Measurements from ENCODE around the gene YWHAE.
"Not testable (repeated sequence)": the region's sequence is repeated elsewhere in the genome, so short reads cannot be mapped to it uniquely, and the experiment has no call there.

YWHAE gene

DNA sequence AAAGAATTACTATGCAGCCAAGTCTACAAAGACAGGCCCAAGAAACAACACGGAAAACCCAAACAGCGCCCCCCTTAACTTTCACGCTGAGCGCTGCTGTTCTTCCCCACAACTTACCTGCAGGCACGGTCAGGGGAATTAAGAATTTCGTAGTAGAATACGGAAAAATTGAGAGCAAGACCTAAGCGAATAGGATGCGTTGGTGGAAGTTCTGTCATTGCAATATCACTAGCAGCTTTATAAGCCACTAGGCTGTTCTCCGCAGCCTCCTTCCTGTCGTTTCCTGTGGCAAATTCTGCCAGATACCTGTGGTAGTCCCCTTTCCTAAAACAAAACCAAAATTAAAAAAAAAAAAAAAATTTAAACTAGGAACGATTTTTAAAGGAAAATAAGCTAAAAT is 39.0 kb downstream of the YWHAE start:
- peaks cover 17% of the 10 kb centered on the region for H3F3A ChIP-seq (ENCODE audit: insufficient read depth)
- H3K9me2 ChIP-seq (replicated peaks; ENCODE audit: insufficient read depth, low read length) = no peaks in the 10 kb centered on the region
- no peak overlapping the region for H3K9ac ChIP-seq (ENCODE audit: low read length)
- no peaks in the 10 kb centered on the region for H3K9me3 ChIP-seq (ENCODE audit: insufficient read depth, low read length)
- H3K27ac ChIP-seq (ENCODE audit: low read depth, low read length) = no peak overlapping the region
- peaks cover 33% of the 10 kb centered on the region for H4K20me1 ChIP-seq (ENCODE audit: low read depth, low read length)
- H3K4me3 ChIP-seq (ENCODE audit: insufficient read depth, low read length, poor library complexity, severe bottlenecking) = no peak overlapping the region
- peaks cover 43% of the 10 kb centered on the region for H3K36me3 ChIP-seq (ENCODE audit: low read length)
- TF ChIP-seq EZH2phosphoT487 (conservative IDR thresholded peaks at IDR 0.05; ENCODE audit: low read length) = no peak
- TF ChIP-seq, protein P1, sequence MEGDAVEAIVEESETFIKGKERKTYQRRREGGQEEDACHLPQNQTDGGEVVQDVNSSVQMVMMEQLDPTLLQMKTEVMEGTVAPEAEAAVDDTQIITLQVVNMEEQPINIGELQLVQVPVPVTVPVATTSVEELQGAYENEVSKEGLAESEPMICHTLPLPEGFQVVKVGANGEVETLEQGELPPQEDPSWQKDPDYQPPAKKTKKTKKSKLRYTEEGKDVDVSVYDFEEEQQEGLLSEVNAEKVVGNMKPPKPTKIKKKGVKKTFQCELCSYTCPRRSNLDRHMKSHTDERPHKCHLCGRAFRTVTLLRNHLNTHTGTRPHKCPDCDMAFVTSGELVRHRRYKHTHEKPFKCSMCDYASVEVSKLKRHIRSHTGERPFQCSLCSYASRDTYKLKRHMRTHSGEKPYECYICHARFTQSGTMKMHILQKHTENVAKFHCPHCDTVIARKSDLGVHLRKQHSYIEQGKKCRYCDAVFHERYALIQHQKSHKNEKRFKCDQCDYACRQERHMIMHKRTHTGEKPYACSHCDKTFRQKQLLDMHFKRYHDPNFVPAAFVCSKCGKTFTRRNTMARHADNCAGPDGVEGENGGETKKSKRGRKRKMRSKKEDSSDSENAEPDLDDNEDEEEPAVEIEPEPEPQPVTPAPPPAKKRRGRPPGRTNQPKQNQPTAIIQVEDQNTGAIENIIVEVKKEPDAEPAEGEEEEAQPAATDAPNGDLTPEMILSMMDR (IDR thresholded peaks at IDR 0.05; ENCODE audit: insufficient read depth, low read length, poor library complexity, severe bottlenecking) = no peak
- no peak overlapping the region for H3K4me2 ChIP-seq (ENCODE audit: low read depth, low read length, poor library complexity, severe bottlenecking)
- no peaks in the 10 kb centered on the region for H3K27me3 ChIP-seq (ENCODE audit: low read length)
- peaks cover 89% of the 10 kb centered on the region for H3K79me2 ChIP-seq (ENCODE audit: insufficient read depth, low read length)
- H2AFZ ChIP-seq (ENCODE audit: low read depth, low read length, severe bottlenecking) = no peak overlapping the region

DNA sequence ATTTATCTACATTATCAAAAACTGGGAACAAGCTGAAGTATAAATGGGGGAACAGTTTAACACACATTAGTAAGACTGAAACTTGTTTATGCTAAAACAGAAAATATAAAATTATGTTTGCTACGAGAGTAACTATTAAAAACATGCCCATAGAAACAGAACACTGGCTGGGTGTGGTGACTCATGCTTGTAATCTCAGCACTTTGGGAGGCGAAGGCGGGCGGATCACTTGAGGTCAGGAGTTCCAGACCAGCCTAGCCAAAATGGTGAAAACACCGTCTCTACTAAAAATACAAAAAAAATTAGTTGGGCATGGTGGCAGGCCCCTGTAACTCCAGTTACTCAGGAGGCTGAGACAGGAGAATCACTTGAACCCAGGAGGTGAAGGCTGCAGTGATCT is 39.7 kb downstream of the YWHAE start:
- H3K27ac ChIP-seq (ENCODE audit: low read depth, low read length); H3K4me3 ChIP-seq (ENCODE audit: insufficient read depth, low read length, poor library complexity, severe bottlenecking); H3K9me3 ChIP-seq (ENCODE audit: insufficient read depth, low read length); H3K4me2 ChIP-seq (ENCODE audit: low read depth, low read length, poor library complexity, severe bottlenecking); H3K9ac ChIP-seq (ENCODE audit: low read length); H2AFZ ChIP-seq (ENCODE audit: low read depth, low read length, severe bottlenecking); H3K9me2 ChIP-seq (replicated peaks; ENCODE audit: insufficient read depth, low read length); H3K27me3 ChIP-seq (ENCODE audit: low read length): not testable (repeated sequence)
- peaks cover 33% of the 10 kb centered on the region for H4K20me1 ChIP-seq (ENCODE audit: low read depth, low read length)
- peaks cover 14% of the 10 kb centered on the region for H3F3A ChIP-seq (ENCODE audit: insufficient read depth)
- peaks cover 83% of the 10 kb centered on the region for H3K79me2 ChIP-seq (ENCODE audit: insufficient read depth, low read length)
- H3K36me3 ChIP-seq (ENCODE audit: low read length) = peaks cover 43% of the 10 kb centered on the region

DNA sequence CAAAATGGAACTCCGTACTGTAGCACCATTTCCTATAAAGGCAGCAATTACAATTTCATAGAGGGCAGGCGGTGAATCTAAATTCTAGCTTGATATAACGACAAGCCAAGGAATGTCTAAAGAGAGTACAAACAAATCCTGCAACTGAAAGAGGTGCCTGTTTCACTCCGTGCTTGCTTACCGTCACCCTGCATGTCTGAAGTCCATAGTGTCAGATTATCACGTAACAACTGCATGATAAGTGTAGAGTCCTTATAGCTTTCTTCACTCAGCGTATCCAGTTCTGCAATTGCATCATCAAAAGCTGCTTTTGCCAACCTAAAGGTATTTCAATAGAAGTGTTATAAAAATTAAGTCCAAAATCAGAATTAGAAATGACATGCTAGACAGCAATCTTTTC is 46.0 kb downstream of the YWHAE start:
- no peak overlapping the region for H3K4me3 ChIP-seq (ENCODE audit: insufficient read depth, low read length, poor library complexity, severe bottlenecking)
- no peaks in the 10 kb centered on the region for H3K9me3 ChIP-seq (ENCODE audit: insufficient read depth, low read length)
- H3K79me2 ChIP-seq (ENCODE audit: insufficient read depth, low read length) = peaks cover 67% of the 10 kb centered on the region
- no peak overlapping the region for H3K9ac ChIP-seq (ENCODE audit: low read length)
- TF ChIP-seq EZH2phosphoT487 (conservative IDR thresholded peaks at IDR 0.05; ENCODE audit: low read length) = no peak
- TF ChIP-seq, protein P1 (IDR thresholded peaks at IDR 0.05; ENCODE audit: insufficient read depth, low read length, poor library complexity, severe bottlenecking) = no peak
- H3K4me2 ChIP-seq (ENCODE audit: low read depth, low read length, poor library complexity, severe bottlenecking) = no peak overlapping the region
- H3K36me3 ChIP-seq (ENCODE audit: low read length) = peaks cover 16% of the 10 kb centered on the region
- H3F3A ChIP-seq (ENCODE audit: insufficient read depth) = no peaks in the 10 kb centered on the region
- no peak overlapping the region for H3K27ac ChIP-seq (ENCODE audit: low read depth, low read length)
- H2AFZ ChIP-seq (ENCODE audit: low read depth, low read length, severe bottlenecking) = no peak overlapping the region
- no peaks in the 10 kb centered on the region; the same call in 1 of the 2 replicates for H4K20me1 ChIP-seq (ENCODE audit: low read depth, low read length)
- H3K27me3 ChIP-seq (ENCODE audit: low read length) = no peaks in the 10 kb centered on the region
- H3K9me2 ChIP-seq (replicated peaks; ENCODE audit: insufficient read depth, low read length) = no peaks in the 10 kb centered on the region

DNA sequence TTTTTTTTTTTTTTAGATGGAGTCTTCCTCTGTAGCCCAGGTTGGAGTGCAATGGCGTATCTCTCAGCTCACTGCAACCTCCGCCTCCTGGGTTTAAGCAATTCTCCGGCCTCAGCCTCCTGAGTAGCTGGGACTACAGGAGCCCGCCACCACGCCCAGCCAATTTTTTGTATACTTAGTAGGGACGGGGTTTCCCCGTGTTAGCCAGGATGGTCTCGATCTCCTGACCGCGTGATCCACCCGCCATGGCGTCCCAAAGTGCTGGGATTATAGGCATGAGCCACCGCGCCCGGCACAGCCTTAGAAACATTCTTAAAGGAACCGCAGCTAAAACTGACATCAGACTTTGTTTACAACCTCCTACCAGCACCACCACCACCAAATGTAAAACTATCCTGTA is 47.5 kb downstream of the YWHAE start:
- not testable (repeated sequence) for H3K4me3 ChIP-seq (ENCODE audit: insufficient read depth, low read length, poor library complexity, severe bottlenecking); H4K20me1 ChIP-seq (ENCODE audit: low read depth, low read length); H3K9ac ChIP-seq (ENCODE audit: low read length); H3F3A ChIP-seq (ENCODE audit: insufficient read depth); H3K4me2 ChIP-seq (ENCODE audit: low read depth, low read length, poor library complexity, severe bottlenecking); H3K27ac ChIP-seq (ENCODE audit: low read depth, low read length); H2AFZ ChIP-seq (ENCODE audit: low read depth, low read length, severe bottlenecking); H3K9me3 ChIP-seq (ENCODE audit: insufficient read depth, low read length); H3K27me3 ChIP-seq (ENCODE audit: low read length); H3K9me2 ChIP-seq (replicated peaks; ENCODE audit: insufficient read depth, low read length)
- Histone ChIP-seq H3K79me2 (ENCODE audit: insufficient read depth, low read length) (peaks cover 70% of the 10 kb centered on the region), H3K36me3 (ENCODE audit: low read length) (peaks cover 20% of the 10 kb centered on the region)
